ENCODE results near the gene EXOSC10. TPM values are rescaled to one million over a fixed set of nuclear protein-coding genes. Genes with fewer than 3 reads are reported as not detected.

Gene EXOSC10
- total and polyA plus RNA-seq, 9 of the 15 experiments (the other 6 are each of a cell fraction or from before 2014, with no cell fraction given): 23.4 to 150 (median 105) TPM

DNA sequence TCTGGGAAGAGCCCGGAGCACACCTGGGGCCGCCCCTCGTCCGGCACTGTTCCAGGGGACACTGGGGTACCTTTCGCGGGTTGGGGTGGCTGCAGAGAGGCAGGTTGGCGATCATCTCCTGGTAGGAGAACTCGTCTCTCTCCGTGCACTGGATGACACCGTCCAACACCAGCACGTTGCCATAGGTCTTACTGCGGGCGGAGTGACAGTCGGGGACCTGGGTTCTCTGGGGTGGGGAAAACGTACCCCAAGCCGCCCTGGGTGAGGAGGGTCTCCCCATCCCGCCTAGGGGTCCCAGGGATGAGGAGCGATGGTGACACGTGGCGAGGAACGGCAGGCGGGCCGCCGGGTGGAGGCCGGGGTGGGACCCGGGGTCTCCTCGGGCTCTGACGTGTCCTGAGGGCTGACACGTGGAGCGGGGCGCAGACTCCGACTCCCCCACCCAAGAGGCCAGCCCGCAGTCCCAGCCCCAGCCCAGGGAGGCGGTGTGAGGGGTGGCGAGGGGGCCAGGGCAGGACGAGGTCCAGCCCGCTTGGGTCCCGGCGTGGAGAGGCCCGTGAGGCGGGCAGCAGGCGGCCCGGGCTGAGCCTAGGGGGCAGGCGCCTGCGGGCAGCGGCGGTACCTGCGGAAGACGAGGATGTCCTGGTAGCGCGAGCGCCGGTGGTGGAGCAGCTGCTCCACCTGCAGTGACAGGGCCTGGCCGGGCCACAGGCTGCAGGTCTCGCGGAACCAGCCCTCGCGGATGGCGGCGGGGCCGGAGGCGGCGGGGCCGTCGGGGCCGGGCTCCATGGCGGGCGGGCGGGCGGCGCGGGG, 40.3 kb downstream of the EXOSC10 start (continued):
- TF ChIP-seq, protein P1, sequence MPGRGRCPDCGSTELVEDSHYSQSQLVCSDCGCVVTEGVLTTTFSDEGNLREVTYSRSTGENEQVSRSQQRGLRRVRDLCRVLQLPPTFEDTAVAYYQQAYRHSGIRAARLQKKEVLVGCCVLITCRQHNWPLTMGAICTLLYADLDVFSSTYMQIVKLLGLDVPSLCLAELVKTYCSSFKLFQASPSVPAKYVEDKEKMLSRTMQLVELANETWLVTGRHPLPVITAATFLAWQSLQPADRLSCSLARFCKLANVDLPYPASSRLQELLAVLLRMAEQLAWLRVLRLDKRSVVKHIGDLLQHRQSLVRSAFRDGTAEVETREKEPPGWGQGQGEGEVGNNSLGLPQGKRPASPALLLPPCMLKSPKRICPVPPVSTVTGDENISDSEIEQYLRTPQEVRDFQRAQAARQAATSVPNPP (IDR thresholded peaks at IDR 0.05; ENCODE audit: borderline replicate concordance, insufficient read depth, insufficient read length): no peak
- TF ChIP-seq STAT5A (IDR thresholded peaks at IDR 0.05; ENCODE audit: borderline replicate concordance, low read length) (no peak), SIN3A (IDR thresholded peaks at IDR 0.05; ENCODE audit: borderline replicate concordance in 2 of 2, control insufficient read depth in 1 of 2, low read depth in 2 of 2, low read length in 2 of 2) (peak in 1 of 2 experiments; percentile 68; a peak in 1 of 4 replicates), FOXA3 (CRISPR knock-in tag; conservative IDR thresholded peaks at IDR 0.05 in 1 of 2, IDR thresholded peaks at IDR 0.05 in 1 of 2) (0 out of 4 replicates have a peak, but pooled peaks of 1 of the 2 experiments have one; percentile 32), HDAC1 (IDR thresholded peaks at IDR 0.05) (peak in 1 of 2 experiments; percentile 88; a peak in 2 of 4 replicates), BDP1 (IDR thresholded peaks at IDR 0.05; ENCODE audit: insufficient read depth, insufficient read length) (no peak), ZNF3 (CRISPR knock-in tag; IDR thresholded peaks at IDR 0.05) (no peak), ZNF780A (CRISPR knock-in tag; IDR thresholded peaks at IDR 0.05) (no peak), PHF8 (IDR thresholded peaks at IDR 0.05; ENCODE audit: borderline replicate concordance, low read length) (peak; percentile 77; the same call in 1 of the 2 replicates), CTBP1 (IDR thresholded peaks at IDR 0.05; ENCODE audit: borderline replicate concordance) (no peak), GATAD2A (IDR thresholded peaks at IDR 0.05) (no peak), HLTF (IDR thresholded peaks at IDR 0.05) (no peak), NR2F6 (CRISPR knock-in tag; IDR thresholded peaks at IDR 0.05) (no peak), ZC3H4 (CRISPR knock-in tag; IDR thresholded peaks at IDR 0.05; ENCODE audit: borderline replicate concordance) (no peak)
- TF ChIP-seq, protein P2, sequence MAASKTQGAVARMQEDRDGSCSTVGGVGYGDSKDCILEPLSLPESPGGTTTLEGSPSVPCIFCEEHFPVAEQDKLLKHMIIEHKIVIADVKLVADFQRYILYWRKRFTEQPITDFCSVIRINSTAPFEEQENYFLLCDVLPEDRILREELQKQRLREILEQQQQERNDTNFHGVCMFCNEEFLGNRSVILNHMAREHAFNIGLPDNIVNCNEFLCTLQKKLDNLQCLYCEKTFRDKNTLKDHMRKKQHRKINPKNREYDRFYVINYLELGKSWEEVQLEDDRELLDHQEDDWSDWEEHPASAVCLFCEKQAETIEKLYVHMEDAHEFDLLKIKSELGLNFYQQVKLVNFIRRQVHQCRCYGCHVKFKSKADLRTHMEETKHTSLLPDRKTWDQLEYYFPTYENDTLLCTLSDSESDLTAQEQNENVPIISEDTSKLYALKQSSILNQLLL (CRISPR knock-in tag; IDR thresholded peaks at IDR 0.05; ENCODE audit: borderline replicate concordance): no peak
- TF ChIP-seq, protein P3, sequence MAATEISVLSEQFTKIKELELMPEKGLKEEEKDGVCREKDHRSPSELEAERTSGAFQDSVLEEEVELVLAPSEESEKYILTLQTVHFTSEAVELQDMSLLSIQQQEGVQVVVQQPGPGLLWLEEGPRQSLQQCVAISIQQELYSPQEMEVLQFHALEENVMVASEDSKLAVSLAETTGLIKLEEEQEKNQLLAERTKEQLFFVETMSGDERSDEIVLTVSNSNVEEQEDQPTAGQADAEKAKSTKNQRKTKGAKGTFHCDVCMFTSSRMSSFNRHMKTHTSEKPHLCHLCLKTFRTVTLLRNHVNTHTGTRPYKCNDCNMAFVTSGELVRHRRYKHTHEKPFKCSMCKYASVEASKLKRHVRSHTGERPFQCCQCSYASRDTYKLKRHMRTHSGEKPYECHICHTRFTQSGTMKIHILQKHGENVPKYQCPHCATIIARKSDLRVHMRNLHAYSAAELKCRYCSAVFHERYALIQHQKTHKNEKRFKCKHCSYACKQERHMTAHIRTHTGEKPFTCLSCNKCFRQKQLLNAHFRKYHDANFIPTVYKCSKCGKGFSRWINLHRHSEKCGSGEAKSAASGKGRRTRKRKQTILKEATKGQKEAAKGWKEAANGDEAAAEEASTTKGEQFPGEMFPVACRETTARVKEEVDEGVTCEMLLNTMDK (IDR thresholded peaks at IDR 0.05; ENCODE audit: borderline replicate concordance, insufficient read depth, low read depth, low read length, poor library complexity, severe bottlenecking): no peak
- TF ChIP-seq, protein P4, sequence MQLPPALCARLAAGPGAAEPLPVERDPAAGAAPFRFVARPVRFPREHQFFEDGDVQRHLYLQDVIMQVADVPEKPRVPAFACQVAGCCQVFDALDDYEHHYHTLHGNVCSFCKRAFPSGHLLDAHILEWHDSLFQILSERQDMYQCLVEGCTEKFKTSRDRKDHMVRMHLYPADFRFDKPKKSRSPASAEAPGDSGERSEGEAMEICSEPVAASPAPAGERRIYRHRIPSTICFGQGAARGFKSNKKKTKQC (CRISPR knock-in tag; IDR thresholded peaks at IDR 0.05): no peak
- TF ChIP-seq, protein P5, sequence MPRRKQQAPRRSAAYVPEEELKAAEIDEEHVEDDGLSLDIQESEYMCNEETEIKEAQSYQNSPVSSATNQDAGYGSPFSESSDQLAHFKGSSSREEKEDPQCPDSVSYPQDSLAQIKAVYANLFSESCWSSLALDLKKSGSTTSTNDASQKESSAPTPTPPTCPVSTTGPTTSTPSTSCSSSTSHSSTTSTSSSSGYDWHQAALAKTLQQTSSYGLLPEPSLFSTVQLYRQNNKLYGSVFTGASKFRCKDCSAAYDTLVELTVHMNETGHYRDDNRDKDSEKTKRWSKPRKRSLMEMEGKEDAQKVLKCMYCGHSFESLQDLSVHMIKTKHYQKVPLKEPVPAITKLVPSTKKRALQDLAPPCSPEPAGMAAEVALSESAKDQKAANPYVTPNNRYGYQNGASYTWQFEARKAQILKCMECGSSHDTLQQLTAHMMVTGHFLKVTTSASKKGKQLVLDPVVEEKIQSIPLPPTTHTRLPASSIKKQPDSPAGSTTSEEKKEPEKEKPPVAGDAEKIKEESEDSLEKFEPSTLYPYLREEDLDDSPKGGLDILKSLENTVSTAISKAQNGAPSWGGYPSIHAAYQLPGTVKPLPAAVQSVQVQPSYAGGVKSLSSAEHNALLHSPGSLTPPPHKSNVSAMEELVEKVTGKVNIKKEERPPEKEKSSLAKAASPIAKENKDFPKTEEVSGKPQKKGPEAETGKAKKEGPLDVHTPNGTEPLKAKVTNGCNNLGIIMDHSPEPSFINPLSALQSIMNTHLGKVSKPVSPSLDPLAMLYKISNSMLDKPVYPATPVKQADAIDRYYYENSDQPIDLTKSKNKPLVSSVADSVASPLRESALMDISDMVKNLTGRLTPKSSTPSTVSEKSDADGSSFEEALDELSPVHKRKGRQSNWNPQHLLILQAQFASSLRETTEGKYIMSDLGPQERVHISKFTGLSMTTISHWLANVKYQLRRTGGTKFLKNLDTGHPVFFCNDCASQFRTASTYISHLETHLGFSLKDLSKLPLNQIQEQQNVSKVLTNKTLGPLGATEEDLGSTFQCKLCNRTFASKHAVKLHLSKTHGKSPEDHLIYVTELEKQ (CRISPR knock-in tag; IDR thresholded peaks at IDR 0.05): no peak

Data from K562 (cell line).